NCI-H510A (cell line): ENCODE results near the gene NEGR1.

ENCODE experiments used
- DNase-seq: peaks from one replicate; lab custom pipeline; 2025; lab: John Stamatoyannopoulos, UW

The NEGR1 gene

GRCh38 chr1:72023063-72023930 lies 259.0 kb downstream of the NEGR1 start:
- no peak for DNase-seq

GRCh38 chr1:72018562-72018961 lies 263.8 kb downstream of the NEGR1 start:
- no peak for DNase-seq

GRCh38 chr1:72015006-72015405 lies 267.3 kb downstream of the NEGR1 start:
- DNase-seq: no peak

- DNase-seq: no peak
Observed at GRCh38 chr1:72013161-72013560, 269.2 kb downstream of the NEGR1 start.

GRCh38 chr1:72011721-72012120 lies 270.6 kb downstream of the NEGR1 start:
- no peak for DNase-seq

- DNase-seq: no peak
Observed at GRCh38 chr1:72010094-72010431, 272.3 kb downstream of the NEGR1 start.

- no peak for DNase-seq
Observed at GRCh38 chr1:72009173-72010093, 272.9 kb downstream of the NEGR1 start.

GRCh38 chr1:72007312-72007711 lies 275.0 kb downstream of the NEGR1 start:
- DNase-seq: no peak

GRCh38 chr1:72006092-72006491 lies 276.2 kb downstream of the NEGR1 start:
- DNase-seq: no peak

GRCh38 chr1:72003092-72003491 lies 279.2 kb downstream of the NEGR1 start:
- no peak for DNase-seq

GRCh38 chr1:72000809-72001208 lies 281.5 kb downstream of the NEGR1 start:
- DNase-seq: peak; percentile 32

- no peak for DNase-seq
Observed at GRCh38 chr1:71994646-71995045, 287.7 kb downstream of the NEGR1 start.

- DNase-seq: no peak
Observed at GRCh38 chr1:71987181-71987580, 295.2 kb downstream of the NEGR1 start.

- no peak for DNase-seq
Observed at GRCh38 chr1:71986160-71986559, 296.2 kb downstream of the NEGR1 start.

- DNase-seq: no peak
Observed at GRCh38 chr1:71980556-71980955, 301.8 kb downstream of the NEGR1 start.

- no peak for DNase-seq
Observed at GRCh38 chr1:71979882-71980281, 302.5 kb downstream of the NEGR1 start.

GRCh38 chr1:71967670-71968069 lies 314.7 kb downstream of the NEGR1 start:
- DNase-seq: no peak

GRCh38 chr1:71964188-71964587 lies 318.2 kb downstream of the NEGR1 start:
- DNase-seq: no peak

- DNase-seq: no peak
Observed at GRCh38 chr1:71956613-71957285, 325.6 kb downstream of the NEGR1 start.

GRCh38 chr1:71950579-71950978 lies 331.8 kb downstream of the NEGR1 start:
- DNase-seq: no peak

- DNase-seq: no peak
Observed at GRCh38 chr1:71949681-71950080, 332.7 kb downstream of the NEGR1 start.

GRCh38 chr1:71948561-71948960 lies 333.8 kb downstream of the NEGR1 start:
- DNase-seq: no peak
